ENCODE data around the gene AGO1. TPM values are rescaled to one million over a fixed set of nuclear protein-coding genes. Genes with fewer than 3 reads are reported as not detected.

Gene AGO1
- total RNA-seq, 2 experiments from 2014 or later: 20.8 to 21.3 TPM

- ATAC-seq: no peak
- no peak overlapping the region for H3K4me3 Mint-ChIP-seq
- no peak for DNase-seq
- H3K36me3 Mint-ChIP-seq (ENCODE audit: low read depth): peaks cover 4% of the 10 kb centered on the region
- no peak overlapping the region for H3K27ac Mint-ChIP-seq
- H3K9me3 Mint-ChIP-seq (ENCODE audit: insufficient read depth): no peaks in the 10 kb centered on the region
- H3K4me1 Mint-ChIP-seq (ENCODE audit: low read depth): peaks cover 22% of the 10 kb centered on the region
- POLR2A ChIA-PET: no interaction called here
- no peaks in the 10 kb centered on the region for H3K27me3 Mint-ChIP-seq (ENCODE audit: low read depth)
- CTCF ChIA-PET: interaction anchor here (0.7 to 0.9 kb wide), 2 partner anchors 66 to 448 kb away, joined by 3 to 4 read pairs; no protein-coding TSS in a partner anchor
These were observed 44.5 kb downstream of the AGO1 start for GRCh38 chr1:35927472-35927871.

DNA sequence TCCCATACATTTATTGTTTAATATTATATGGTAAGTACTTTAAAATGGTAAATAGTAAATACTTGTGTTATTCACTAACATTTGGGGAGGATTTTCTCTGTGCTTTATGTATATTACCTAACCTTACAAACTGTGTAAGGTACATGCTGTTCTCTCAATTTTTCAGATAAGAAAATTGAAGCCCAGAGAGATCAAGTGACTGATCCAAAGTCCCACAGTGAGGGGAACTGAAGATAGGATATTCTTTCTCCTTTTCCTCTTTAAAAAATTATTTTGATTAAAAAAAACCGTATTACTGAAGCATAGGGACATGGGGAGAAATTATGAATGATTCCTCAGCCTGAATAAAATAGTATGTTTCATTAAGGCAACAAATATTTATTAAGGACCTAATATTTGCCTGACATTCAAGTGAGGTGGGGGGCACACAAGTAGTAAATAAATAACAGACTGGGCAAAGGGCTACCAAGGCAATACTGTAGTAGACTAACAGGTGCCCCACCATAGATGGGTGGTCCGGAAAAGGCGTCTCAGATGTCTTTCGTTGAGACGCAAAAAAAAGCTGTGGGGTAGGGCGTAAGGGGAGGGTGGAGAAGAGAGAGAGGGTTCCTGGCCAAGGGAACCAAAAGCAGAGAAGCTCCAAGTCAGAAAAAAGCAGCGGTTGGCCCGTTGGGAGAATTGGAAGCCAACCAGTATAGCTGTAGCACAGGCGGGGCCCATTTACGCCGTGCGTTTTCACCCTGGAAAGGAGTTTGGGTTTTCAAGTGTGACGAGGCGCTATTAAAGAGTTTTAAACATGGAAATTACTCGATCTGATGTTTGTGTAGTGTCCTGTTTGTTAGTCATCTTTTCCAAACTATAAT lies 47.0 kb downstream of the AGO1 start:
- H3K27ac Mint-ChIP-seq: peak overlapping the region; percentile 95
- peak; percentile 14 for ATAC-seq
- ChIA-PET POLR2A (interaction anchor here (0.8 to 2.2 kb wide), 7 partner anchors 7 to 944 kb away, joined by 3 to 19 read pairs (median 5); partner anchors contain the start of genes AGO1 and TMEM35B), CTCF (interaction anchor here (1.3 to 4.2 kb wide), 2 partner anchors 15 to 47 kb away, joined by 4 to 21 read pairs; partner anchors contain the start of gene AGO1)
- peaks cover 7% of the 10 kb centered on the region for H3K36me3 Mint-ChIP-seq (ENCODE audit: low read depth)
- peak; percentile 61 for DNase-seq
- H3K27me3 Mint-ChIP-seq (ENCODE audit: low read depth): no peaks in the 10 kb centered on the region
- peaks cover 35% of the 10 kb centered on the region for H3K4me1 Mint-ChIP-seq (ENCODE audit: low read depth)
- peak overlapping the region; percentile 91 for H3K4me3 Mint-ChIP-seq
- no peaks in the 10 kb centered on the region for H3K9me3 Mint-ChIP-seq (ENCODE audit: insufficient read depth)

- Mint-ChIP-seq H3K9me3 (ENCODE audit: insufficient read depth) (no peaks in the 10 kb centered on the region), H3K36me3 (ENCODE audit: low read depth) (peaks cover 6% of the 10 kb centered on the region), H3K27me3 (ENCODE audit: low read depth) (no peaks in the 10 kb centered on the region), H3K4me3 (peak within 1 kb of the TSS; percentile 91), H3K4me1 (ENCODE audit: low read depth) (peaks cover 36% of the 10 kb centered on the region), H3K27ac (peak within 1 kb of the TSS; percentile 95)
- ChIA-PET CTCF (interaction anchor here (0.8 to 4.2 kb wide), 3 partner anchors 11 to 48 kb away, joined by 4 to 21 read pairs (median 4); partner anchors contain the start of gene AGO1), POLR2A (interaction anchor here (0.6 to 2.2 kb wide), 11 partner anchors 8 to 945 kb away, joined by 3 to 19 read pairs (median 4); partner anchors contain the start of genes AGO1 and TMEM35B)
- ATAC-seq (peak; percentile 88), DNase-seq (peak; percentile 91)
These were observed 47.8 kb downstream of the AGO1 start, which contains the start of gene AGO3 for GRCh38 chr1:35930593-35931445. Gene AGO3 (plus strand): TSS chr1:35931105. CDS start chr1:35931427, 322 bp downstream.

GRCh38 chr1:35931446-35932157 lies 48.6 kb downstream of the AGO1 start:
- CTCF ChIA-PET: interaction anchor here (0.8 to 4.2 kb wide), 4 partner anchors 10 to 49 kb away, joined by 4 to 21 read pairs (median 6); partner anchors contain the start of gene AGO1
- Mint-ChIP-seq H3K4me1 (ENCODE audit: low read depth) (peaks cover 36% of the 10 kb centered on the region), H3K36me3 (ENCODE audit: low read depth) (peaks cover 5% of the 10 kb centered on the region), H3K4me3 (peak overlapping the region; percentile 82), H3K27ac (peak overlapping the region; percentile 87), H3K9me3 (ENCODE audit: insufficient read depth) (no peaks in the 10 kb centered on the region), H3K27me3 (ENCODE audit: low read depth) (no peaks in the 10 kb centered on the region)
- POLR2A ChIA-PET: interaction anchor here (0.6 to 2.2 kb wide), 10 partner anchors 9 to 946 kb away, joined by 3 to 19 read pairs (median 4); partner anchors contain the start of genes AGO1 and TMEM35B
- DNase-seq (no peak), ATAC-seq (peak; percentile 38)

DNA sequence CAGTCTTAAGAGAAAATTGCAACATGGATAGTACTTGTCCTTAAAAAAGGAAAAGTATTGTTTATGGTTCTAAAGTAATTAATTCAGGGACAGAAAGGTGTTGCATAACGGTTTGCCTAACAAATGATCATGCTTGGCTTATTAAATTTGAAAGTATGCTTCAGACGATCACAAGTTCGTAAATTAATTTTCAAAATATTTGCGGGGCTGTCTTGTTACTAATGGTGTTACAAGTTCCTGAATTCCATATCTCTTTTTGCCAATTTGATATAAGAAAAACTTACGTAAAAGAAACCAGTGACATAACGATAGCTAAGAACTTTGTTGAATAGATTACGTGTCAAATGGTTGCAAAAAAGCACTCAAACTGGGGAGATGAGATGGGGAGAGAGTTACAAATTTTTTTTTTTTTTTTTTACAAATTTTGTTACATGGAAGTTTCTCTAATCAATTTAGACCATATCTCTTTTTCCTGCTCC lies 49.2 kb downstream of the AGO1 start:
- no peaks in the 10 kb centered on the region for H3K9me3 Mint-ChIP-seq (ENCODE audit: insufficient read depth)
- H3K4me1 Mint-ChIP-seq (ENCODE audit: low read depth): peaks cover 36% of the 10 kb centered on the region
- H3K27me3 Mint-ChIP-seq (ENCODE audit: low read depth): no peaks in the 10 kb centered on the region
- peaks cover 5% of the 10 kb centered on the region for H3K36me3 Mint-ChIP-seq (ENCODE audit: low read depth)
- ChIA-PET CTCF (interaction anchor here (1.1 to 4.2 kb wide), 3 partner anchors 10 to 49 kb away, joined by 4 to 21 read pairs (median 7); partner anchors contain the start of gene AGO1), POLR2A (interaction anchor here (1.1 to 2.2 kb wide), 2 partner anchors 11 to 154 kb away, joined by 4 to 19 read pairs; no protein-coding TSS in a partner anchor)
- DNase-seq (no peak), ATAC-seq (no peak)
- peak overlapping the region; percentile 87 for H3K27ac Mint-ChIP-seq
- peak overlapping the region; percentile 82 for H3K4me3 Mint-ChIP-seq

DNA sequence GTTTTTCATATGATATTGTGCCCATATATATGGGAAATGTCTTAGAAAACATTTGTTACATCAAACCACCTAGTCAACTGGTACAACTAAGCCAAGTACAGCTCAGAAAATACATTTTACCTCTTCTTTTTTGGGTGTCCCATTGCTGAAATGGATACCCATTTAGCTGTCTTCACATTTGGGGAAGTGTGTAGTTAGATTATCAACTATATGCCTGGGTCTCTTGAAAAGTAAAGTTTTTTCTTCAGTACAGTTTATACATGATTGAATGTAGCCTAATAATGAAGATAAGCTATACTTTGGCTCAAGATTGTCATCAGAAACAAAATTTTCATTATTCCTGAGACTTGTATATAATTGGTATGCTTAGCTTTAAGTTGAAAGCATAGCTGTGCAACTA lies 49.9 kb downstream of the AGO1 start:
- Mint-ChIP-seq H3K36me3 (ENCODE audit: low read depth) (peaks cover 5% of the 10 kb centered on the region), H3K27me3 (ENCODE audit: low read depth) (no peaks in the 10 kb centered on the region), H3K4me1 (ENCODE audit: low read depth) (peaks cover 36% of the 10 kb centered on the region), H3K27ac (no peak overlapping the region), H3K9me3 (ENCODE audit: insufficient read depth) (no peaks in the 10 kb centered on the region), H3K4me3 (peak overlapping the region; percentile 82)
- no peak for ATAC-seq
- ChIA-PET CTCF (interaction anchor here (0.8 to 4.2 kb wide), 4 partner anchors 9 to 163 kb away, joined by 3 to 21 read pairs (median 6); partner anchors contain the start of genes AGO1 and CLSPN), POLR2A (interaction anchor here (1.1 kb wide), 1 partner anchor 153 kb away, joined by 4 read pairs; no protein-coding TSS in a partner anchor)
- no peak for DNase-seq

GRCh38 chr1:35935442-35936388 lies 52.7 kb downstream of the AGO1 start:
- no peaks in the 10 kb centered on the region for H3K9me3 Mint-ChIP-seq (ENCODE audit: insufficient read depth)
- no peak overlapping the region for H3K27ac Mint-ChIP-seq
- ChIA-PET POLR2A (no interaction called here), CTCF (no interaction called here)
- ATAC-seq: no peak
- H3K36me3 Mint-ChIP-seq (ENCODE audit: low read depth): peaks cover 7% of the 10 kb centered on the region
- peaks cover 29% of the 10 kb centered on the region for H3K4me1 Mint-ChIP-seq (ENCODE audit: low read depth)
- no peaks in the 10 kb centered on the region for H3K27me3 Mint-ChIP-seq (ENCODE audit: low read depth)
- DNase-seq: no peak
- H3K4me3 Mint-ChIP-seq: no peak overlapping the region

DNA sequence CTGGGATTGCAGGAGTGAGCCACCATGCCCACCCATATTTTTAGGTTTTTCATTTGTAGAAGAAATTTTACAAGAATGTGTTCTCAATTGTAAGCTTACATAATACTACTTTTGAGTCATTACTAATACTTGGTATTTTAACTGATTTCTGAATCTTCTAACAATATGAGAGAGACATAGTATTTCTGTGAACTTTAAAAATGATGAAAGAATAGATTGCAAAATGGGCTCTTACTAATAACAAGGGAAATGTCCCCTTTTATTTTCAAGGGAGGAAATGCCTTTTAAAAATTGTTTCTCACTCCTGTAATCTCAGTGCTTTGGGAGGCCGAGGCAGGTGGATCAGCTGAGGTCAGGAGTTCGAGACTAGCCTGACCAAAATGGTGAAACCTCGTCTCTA lies 53.8 kb downstream of the AGO1 start:
- DNase-seq: no peak
- Mint-ChIP-seq H3K4me3 (no peak overlapping the region), H3K9me3 (ENCODE audit: insufficient read depth) (no peaks in the 10 kb centered on the region), H3K36me3 (ENCODE audit: low read depth) (peaks cover 6% of the 10 kb centered on the region), H3K4me1 (ENCODE audit: low read depth) (peaks cover 36% of the 10 kb centered on the region), H3K27me3 (ENCODE audit: low read depth) (no peaks in the 10 kb centered on the region), H3K27ac (no peak overlapping the region)
- CTCF ChIA-PET: no interaction called here
- POLR2A ChIA-PET: no interaction called here
- ATAC-seq: no peak

GRCh38 chr1:35939484-35939883 lies 56.5 kb downstream of the AGO1 start:
- Mint-ChIP-seq H3K9me3 (ENCODE audit: insufficient read depth) (no peaks in the 10 kb centered on the region), H3K27me3 (ENCODE audit: low read depth) (no peaks in the 10 kb centered on the region), H3K36me3 (ENCODE audit: low read depth) (peaks cover 9% of the 10 kb centered on the region), H3K4me3 (no peak overlapping the region), H3K4me1 (ENCODE audit: low read depth) (peaks cover 32% of the 10 kb centered on the region), H3K27ac (no peak overlapping the region)
- ATAC-seq: no peak
- no peak for DNase-seq
- CTCF ChIA-PET: no interaction called here
- POLR2A ChIA-PET: no interaction called here

DNA sequence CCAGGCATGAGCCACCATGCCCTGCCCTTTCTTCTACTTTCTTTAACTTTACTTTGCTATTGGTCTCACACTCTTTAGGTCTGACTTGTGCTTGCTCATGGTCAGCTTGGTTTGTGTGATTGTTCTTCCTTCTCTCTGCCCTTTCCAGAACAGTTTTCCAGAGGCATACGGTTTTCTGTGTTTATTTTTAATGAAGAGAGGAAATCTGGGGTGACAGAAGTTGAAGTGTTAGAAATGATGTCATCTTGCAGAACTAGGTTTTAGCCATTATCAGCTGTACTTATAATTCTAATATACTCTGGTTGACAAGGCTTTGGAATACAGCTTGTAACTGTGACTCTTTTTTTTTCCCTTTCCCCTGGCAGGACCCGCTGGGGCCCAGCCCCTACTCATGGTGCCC lies 62.3 kb downstream of the AGO1 start:
- Mint-ChIP-seq H3K27ac (no peak overlapping the region), H3K9me3 (ENCODE audit: insufficient read depth) (no peaks in the 10 kb centered on the region), H3K4me3 (no peak overlapping the region), H3K36me3 (ENCODE audit: low read depth) (peaks cover 21% of the 10 kb centered on the region), H3K27me3 (ENCODE audit: low read depth) (no peaks in the 10 kb centered on the region), H3K4me1 (ENCODE audit: low read depth) (peaks cover 38% of the 10 kb centered on the region)
- DNase-seq (no peak), ATAC-seq (no peak)
- POLR2A ChIA-PET: interaction anchor here (0.6 to 1.2 kb wide), 2 partner anchors 14 to 377 kb away, joined by 3 to 4 read pairs; partner anchors contain the start of gene AGO3
- CTCF ChIA-PET: interaction anchor here (0.7 to 1.6 kb wide), 5 partner anchors 14 to 218 kb away, joined by 3 to 4 read pairs (median 3); partner anchors contain the start of genes AGO1 and AGO3
